GM13976 (cell line): ENCODE data around the gene TAF10.

Experiments used
- DNase-seq: peaks from one replicate; pipeline ENCODE4 v3.0.0; 2012; ENCODE audit warnings: low spot score
- CTCF ChIP-seq: IDR thresholded peaks from 2 replicates; pipeline ENCODE4 v1.5.1; 2012; ENCODE audit warnings: borderline replicate concordance, mild to moderate bottlenecking; ENCODE audit not compliant: insufficient read depth; ENCODE audit errors: extremely low read depth, missing control alignments, control extremely low read depth
- in situ Hi-C: fragments of 300-500 bp; cut with MboI; formaldehyde crosslinking; loops from one replicate; pipeline ENCODE4 v1.12.0; 2022; ENCODE audit warnings: low sequenced_read_pairs, mixed read lengths, inconsistent platforms; ENCODE audit not compliant: unreplicated experiment

The TAF10 gene

GRCh38 chr11:6567371-6567745 is 44.7 kb downstream of the TAF10 start:
- in situ Hi-C loops, result no loop called here
- no peak for TF ChIP-seq CTCF
- DNase-seq, result no peak

GRCh38 chr11:6566704-6567370 is 45.2 kb downstream of the TAF10 start:
- in situ Hi-C loops, result no loop called here
- TF ChIP-seq CTCF, result no peak
- DNase-seq, result no peak

- DNase-seq, result no peak
- in situ Hi-C loops, result no loop called here
- TF ChIP-seq CTCF, result no peak
Observed at GRCh38 chr11:6565988-6566703, 45.9 kb downstream of the TAF10 start.

GRCh38 chr11:6565325-6565724 is 46.7 kb downstream of the TAF10 start:
- in situ Hi-C loops, result no loop called here
- DNase-seq, result no peak
- TF ChIP-seq CTCF, result no peak

- in situ Hi-C loops, result no loop called here
- TF ChIP-seq CTCF, result no peak
- DNase-seq, result no peak
Observed at GRCh38 chr11:6563667-6564066, 48.3 kb downstream of the TAF10 start.

GRCh38 chr11:6563121-6563619 is 48.8 kb downstream of the TAF10 start:
- TF ChIP-seq CTCF, result no peak

GRCh38 chr11:6561288-6561687 is 50.7 kb downstream of the TAF10 start:
- no peak for DNase-seq
- in situ Hi-C loops, result no loop called here
- no peak for TF ChIP-seq CTCF

More at GRCh38 chr11:6563121-6563619, 48.8 kb downstream of the TAF10 start:
- no peak for DNase-seq
- in situ Hi-C loops, result no loop called here
